HG03139 (cell line): ENCODE data around the gene BMAL1.

ENCODE experiments used
- ATAC-seq: cut with Tn5 transposase; IDR thresholded peaks from one replicate; pipeline ENCODE4 v1.9.1; 2021; ENCODE audit not compliant: unreplicated experiment

Gene BMAL1

DNA sequence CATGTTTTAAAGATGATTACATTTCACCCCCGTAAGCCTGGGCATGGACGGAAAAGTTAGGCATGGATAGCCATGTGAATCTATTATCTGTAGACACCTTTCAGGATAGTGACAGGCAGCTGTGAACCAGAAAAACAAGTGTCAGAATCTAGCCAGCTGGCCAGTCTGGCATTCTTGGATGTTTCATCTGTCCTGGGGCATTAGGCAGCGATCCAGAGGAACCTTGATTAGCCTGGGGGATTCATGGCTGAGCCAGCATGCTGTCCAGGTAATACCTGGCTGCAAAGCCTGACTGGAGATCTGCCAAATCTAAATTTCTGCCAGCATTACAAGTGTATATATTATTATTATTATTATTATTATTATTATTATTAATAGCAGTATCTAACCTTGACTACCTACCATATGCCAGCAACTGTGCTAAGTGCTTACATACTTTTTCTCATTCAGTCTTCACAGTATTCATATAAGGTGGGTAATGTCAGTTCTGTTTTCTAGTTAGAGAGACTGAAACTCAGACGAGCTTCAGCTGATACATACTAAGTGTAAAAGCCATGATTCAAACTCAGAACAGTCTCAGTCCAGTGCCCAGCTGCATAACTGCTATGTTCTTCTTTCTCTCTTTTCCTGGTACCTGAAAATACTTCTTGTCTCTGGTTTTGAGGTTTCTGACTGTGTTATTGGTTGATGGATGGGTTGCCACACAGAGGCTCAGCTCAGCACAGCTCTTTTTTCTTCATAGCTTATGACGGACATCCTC lies 12.8 kb downstream of the BMAL1 start:
- no peak for ATAC-seq

- no peak for ATAC-seq
Observed at GRCh38 chr11:13291361-13291760, 13.8 kb downstream of the BMAL1 start.

DNA sequence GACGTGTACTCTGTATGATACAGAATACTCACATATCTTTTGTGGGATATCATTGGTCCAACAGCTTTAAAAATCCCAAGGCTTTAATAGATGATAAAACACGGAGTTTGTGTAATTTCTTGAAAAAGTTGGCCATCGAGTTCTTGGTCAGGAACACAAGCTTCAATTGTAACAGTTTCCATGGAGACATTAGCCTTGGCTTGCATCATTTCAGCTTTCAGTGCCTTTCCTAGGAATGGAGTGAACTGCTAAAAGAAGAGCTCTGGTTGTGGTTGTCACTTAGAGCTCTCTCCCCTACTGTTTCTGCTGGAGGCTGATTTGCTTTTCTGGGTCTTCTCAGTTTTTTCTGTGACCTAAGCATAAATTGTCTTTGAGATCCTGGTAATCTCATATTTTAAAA lies 14.2 kb downstream of the BMAL1 start:
- ATAC-seq, result no peak

- ATAC-seq, result no peak
Observed at GRCh38 chr11:13292970-13293369, 15.4 kb downstream of the BMAL1 start.

- no peak for ATAC-seq
Observed at GRCh38 chr11:13294178-13294577, 16.6 kb downstream of the BMAL1 start.

GRCh38 chr11:13294771-13295579 lies 17.4 kb downstream of the BMAL1 start:
- ATAC-seq, result no peak

GRCh38 chr11:13297308-13297916 lies 19.8 kb downstream of the BMAL1 start:
- ATAC-seq, result no peak

DNA sequence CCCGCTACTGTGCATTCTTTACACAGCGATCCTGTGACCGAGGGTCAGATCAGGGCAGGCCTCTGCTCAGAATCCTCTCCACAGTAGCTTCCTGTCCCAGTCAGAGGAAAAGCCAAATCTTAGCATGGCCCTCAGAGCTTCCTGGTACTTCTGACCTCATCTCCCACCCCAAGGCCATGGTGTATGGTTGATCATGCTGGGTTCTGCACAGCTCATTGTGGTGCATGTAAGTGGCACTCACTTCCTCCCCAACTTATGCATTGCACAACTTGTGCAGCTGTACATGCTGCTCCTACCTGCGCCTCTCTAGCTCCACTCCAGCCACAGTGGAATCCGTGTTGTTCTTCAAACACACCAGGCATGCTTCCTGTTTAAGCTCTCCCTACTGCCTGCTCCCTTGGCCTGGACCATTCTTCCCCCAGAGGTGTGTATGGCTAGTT lies 20.3 kb downstream of the BMAL1 start:
- no peak for ATAC-seq

- ATAC-seq, result no peak
Observed at GRCh38 chr11:13298765-13299164, 21.2 kb downstream of the BMAL1 start.

GRCh38 chr11:13301522-13301921 lies 23.9 kb downstream of the BMAL1 start:
- ATAC-seq, result no peak

GRCh38 chr11:13302420-13302958 lies 24.9 kb downstream of the BMAL1 start:
- ATAC-seq, result no peak

- ATAC-seq, result no peak
Observed at GRCh38 chr11:13303668-13304649, 26.4 kb downstream of the BMAL1 start.

GRCh38 chr11:13304655-13305335 lies 27.2 kb downstream of the BMAL1 start:
- ATAC-seq, result no peak

- ATAC-seq, result no peak
Observed at GRCh38 chr11:13308704-13309103, 31.1 kb downstream of the BMAL1 start.

- ATAC-seq, result no peak
Observed at GRCh38 chr11:13309156-13309555, 31.6 kb downstream of the BMAL1 start.

GRCh38 chr11:13310443-13310842 lies 32.9 kb downstream of the BMAL1 start:
- ATAC-seq, result no peak

DNA sequence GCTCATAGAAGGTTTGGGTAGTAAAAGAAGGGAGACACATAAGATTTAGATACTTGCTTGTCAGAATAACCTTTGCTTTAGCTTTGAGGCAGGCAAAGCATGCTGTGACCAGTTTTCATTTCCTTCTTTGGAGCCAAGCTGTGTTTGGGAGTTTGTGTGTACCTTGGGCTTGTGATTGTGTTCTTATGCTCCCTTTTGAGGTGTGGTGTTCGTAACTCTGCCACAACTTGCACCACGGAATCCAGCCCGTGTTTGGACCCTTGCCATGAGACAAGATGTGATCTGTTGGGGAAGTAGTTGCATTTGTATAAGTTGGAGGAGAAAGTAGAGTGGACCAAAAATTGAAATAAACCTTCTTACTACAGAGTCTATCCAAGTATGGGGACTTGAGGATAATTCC lies 34.0 kb downstream of the BMAL1 start:
- no peak for ATAC-seq

GRCh38 chr11:13313005-13313819 lies 35.6 kb downstream of the BMAL1 start:
- ATAC-seq, result no peak
